ENCODE data around the gene PRR20G.
"Not testable (repeated sequence)": the region's sequence is repeated elsewhere in the genome, so short reads cannot be mapped to it uniquely, and the experiment has no call there.

PRR20G gene

DNA sequence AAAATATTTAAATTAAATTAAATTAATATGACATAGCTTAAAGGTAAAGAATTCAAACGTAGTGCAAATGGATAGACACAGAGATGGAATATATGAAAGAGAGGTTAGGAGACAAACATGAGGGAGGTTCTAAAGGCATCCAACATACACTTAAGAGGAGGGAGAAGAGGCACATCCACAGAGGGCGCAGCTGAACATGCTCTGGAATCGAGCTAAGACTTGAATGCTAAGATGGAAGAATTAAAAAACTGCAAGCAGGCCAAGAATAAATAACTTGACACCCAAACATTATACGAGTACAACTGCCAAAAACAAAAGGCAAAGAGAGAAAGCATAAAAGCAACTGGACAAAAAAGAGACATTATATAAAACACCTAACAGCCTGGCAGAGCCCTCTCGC lies 9.1 kb upstream of the PRR20G start:
- TF ChIP-seq, protein P1, sequence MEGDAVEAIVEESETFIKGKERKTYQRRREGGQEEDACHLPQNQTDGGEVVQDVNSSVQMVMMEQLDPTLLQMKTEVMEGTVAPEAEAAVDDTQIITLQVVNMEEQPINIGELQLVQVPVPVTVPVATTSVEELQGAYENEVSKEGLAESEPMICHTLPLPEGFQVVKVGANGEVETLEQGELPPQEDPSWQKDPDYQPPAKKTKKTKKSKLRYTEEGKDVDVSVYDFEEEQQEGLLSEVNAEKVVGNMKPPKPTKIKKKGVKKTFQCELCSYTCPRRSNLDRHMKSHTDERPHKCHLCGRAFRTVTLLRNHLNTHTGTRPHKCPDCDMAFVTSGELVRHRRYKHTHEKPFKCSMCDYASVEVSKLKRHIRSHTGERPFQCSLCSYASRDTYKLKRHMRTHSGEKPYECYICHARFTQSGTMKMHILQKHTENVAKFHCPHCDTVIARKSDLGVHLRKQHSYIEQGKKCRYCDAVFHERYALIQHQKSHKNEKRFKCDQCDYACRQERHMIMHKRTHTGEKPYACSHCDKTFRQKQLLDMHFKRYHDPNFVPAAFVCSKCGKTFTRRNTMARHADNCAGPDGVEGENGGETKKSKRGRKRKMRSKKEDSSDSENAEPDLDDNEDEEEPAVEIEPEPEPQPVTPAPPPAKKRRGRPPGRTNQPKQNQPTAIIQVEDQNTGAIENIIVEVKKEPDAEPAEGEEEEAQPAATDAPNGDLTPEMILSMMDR (IDR thresholded peaks at IDR 0.05; ENCODE audit: unreplicated experiment in 3 of 3) = no peak
- H3K27ac Mint-ChIP-seq = no peak overlapping the region
- peaks cover 50% of the 10 kb centered on the region for H3K27me3 Mint-ChIP-seq (ENCODE audit: low read depth)
- no peaks in the 10 kb centered on the region for H3K4me1 Mint-ChIP-seq
- H3K36me3 Mint-ChIP-seq (ENCODE audit: low read depth) = no peaks in the 10 kb centered on the region
- peaks cover 3% of the 10 kb centered on the region for H3K9me3 Mint-ChIP-seq
- no peak overlapping the region for H3K4me3 Mint-ChIP-seq

GRCh38 chr3:127296166-127296565 lies 8.3 kb upstream of the PRR20G start:
- no peak overlapping the region for H3K27ac Mint-ChIP-seq
- peaks cover 47% of the 10 kb centered on the region for H3K27me3 Mint-ChIP-seq (ENCODE audit: low read depth)
- TF ChIP-seq, protein P1 (IDR thresholded peaks at IDR 0.05; ENCODE audit: unreplicated experiment in 3 of 3) = no peak
- peaks cover 8% of the 10 kb centered on the region for H3K9me3 Mint-ChIP-seq
- H3K36me3 Mint-ChIP-seq (ENCODE audit: low read depth) = no peaks in the 10 kb centered on the region
- no peak overlapping the region for H3K4me3 Mint-ChIP-seq
- no peaks in the 10 kb centered on the region for H3K4me1 Mint-ChIP-seq

GRCh38 chr3:127293650-127294049 lies 5.8 kb upstream of the PRR20G start:
- Mint-ChIP-seq H3K9me3 (peaks cover 11% of the 10 kb centered on the region), H3K27me3 (ENCODE audit: low read depth) (peaks cover 32% of the 10 kb centered on the region)
- H3K4me1 Mint-ChIP-seq; H3K27ac Mint-ChIP-seq; H3K36me3 Mint-ChIP-seq (ENCODE audit: low read depth); H3K4me3 Mint-ChIP-seq: not testable (repeated sequence)

GRCh38 chr3:127291611-127292010 lies 3.8 kb upstream of the PRR20G start:
- Mint-ChIP-seq H3K9me3 (peaks cover 11% of the 10 kb centered on the region), H3K27me3 (ENCODE audit: low read depth) (peaks cover 17% of the 10 kb centered on the region), H3K4me1 (no peaks in the 10 kb centered on the region), H3K27ac (no peak overlapping the region), H3K36me3 (ENCODE audit: low read depth) (no peaks in the 10 kb centered on the region), H3K4me3 (no peak overlapping the region)
- TF ChIP-seq, protein P1 (IDR thresholded peaks at IDR 0.05; ENCODE audit: unreplicated experiment in 3 of 3) = no peak

- TF ChIP-seq, protein P1 (IDR thresholded peaks at IDR 0.05; ENCODE audit: unreplicated experiment in 3 of 3) = no peak
- Mint-ChIP-seq H3K36me3 (ENCODE audit: low read depth) (no peaks in the 10 kb centered on the region), H3K27ac (no peak overlapping the region), H3K4me1 (no peaks in the 10 kb centered on the region), H3K27me3 (ENCODE audit: low read depth) (peaks cover 17% of the 10 kb centered on the region), H3K4me3 (no peak overlapping the region), H3K9me3 (peaks cover 9% of the 10 kb centered on the region)
These were observed 3.3 kb upstream of the PRR20G start for GRCh38 chr3:127291114-127291513.

DNA sequence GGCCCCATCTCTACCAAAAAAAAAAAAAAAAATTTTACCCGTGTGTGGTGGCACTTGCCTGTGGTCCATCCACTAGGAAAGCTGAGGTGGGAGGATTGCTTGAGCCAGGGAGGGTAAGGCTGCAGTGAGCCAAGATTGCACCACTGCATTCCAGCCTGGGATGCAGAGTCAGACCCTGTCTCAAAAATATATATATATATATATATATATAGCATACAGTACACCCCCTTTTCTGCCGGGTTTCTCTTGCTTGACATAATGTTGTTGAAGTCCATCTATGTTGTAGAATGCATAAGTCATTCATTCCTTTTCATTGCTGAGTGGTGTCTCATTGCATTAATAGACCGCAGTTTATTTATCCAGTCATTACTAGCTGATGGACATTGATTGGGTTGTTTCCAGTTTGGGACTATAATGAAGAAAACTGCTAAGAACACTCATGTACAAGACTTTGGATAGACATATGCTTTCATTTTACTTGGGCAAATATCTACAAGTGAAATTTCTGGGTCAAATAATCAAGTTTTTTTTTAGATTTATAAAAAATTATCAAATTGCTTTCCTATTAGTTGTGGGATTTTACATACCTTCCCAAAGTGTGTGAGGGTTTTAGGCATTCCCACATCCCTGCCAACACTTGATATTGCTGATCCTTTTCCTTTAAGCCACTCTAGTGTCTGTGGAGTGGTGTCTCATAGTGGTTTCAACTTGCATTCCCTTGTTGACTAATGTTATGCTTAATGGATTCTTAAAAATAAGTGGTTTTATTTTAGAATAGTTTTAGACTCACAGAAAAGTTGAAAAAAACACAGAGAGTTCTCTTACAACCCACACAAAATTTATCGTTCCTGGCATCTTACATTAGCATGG lies 2.1 kb upstream of the PRR20G start:
- H3K36me3 Mint-ChIP-seq (ENCODE audit: low read depth) = no peaks in the 10 kb centered on the region
- no peak overlapping the region for H3K27ac Mint-ChIP-seq
- H3K27me3 Mint-ChIP-seq (ENCODE audit: low read depth) = peaks cover 15% of the 10 kb centered on the region
- peaks cover 9% of the 10 kb centered on the region for H3K9me3 Mint-ChIP-seq
- no peaks in the 10 kb centered on the region for H3K4me1 Mint-ChIP-seq
- no peak overlapping the region for H3K4me3 Mint-ChIP-seq
- TF ChIP-seq, protein P1 (IDR thresholded peaks at IDR 0.05; ENCODE audit: unreplicated experiment in 3 of 3) = no peak

Measured in nephron (organoid).